Inferior parietal cortex (tissue), 1 donor: Measurements from ENCODE around the gene ORC6.
A peak's percentile ranks its signal among the peaks of the same experiment; 100 is the strongest.

Source experiments
- DNase-seq: peaks from one replicate; pipeline ENCODE4 v3.0.0-alpha.2; 2016; ENCODE audit errors: extremely low spot score

ORC6 gene

GRCh38 chr16:46701615-46702014 lies 12.2 kb downstream of the ORC6 start:
- no peak for DNase-seq

- no peak for DNase-seq
These were observed 12.6 kb downstream of the ORC6 start for GRCh38 chr16:46702030-46702429.

- no peak for DNase-seq
These were observed 17.2 kb downstream of the ORC6 start for GRCh38 chr16:46706642-46707041.

- DNase-seq: peak; percentile 19
These were observed 20.1 kb downstream of the ORC6 start for GRCh38 chr16:46709469-46710005.

- no peak for DNase-seq
These were observed 21.9 kb downstream of the ORC6 start for GRCh38 chr16:46711106-46712058.

GRCh38 chr16:46712911-46713310 lies 23.5 kb downstream of the ORC6 start:
- no peak for DNase-seq

GRCh38 chr16:46713634-46714033 lies 24.2 kb downstream of the ORC6 start:
- no peak for DNase-seq

- DNase-seq: no peak
These were observed 25.5 kb downstream of the ORC6 start for GRCh38 chr16:46714797-46715591.

- no peak for DNase-seq
These were observed 26.4 kb downstream of the ORC6 start for GRCh38 chr16:46715769-46716305.

GRCh38 chr16:46717692-46718091 lies 28.2 kb downstream of the ORC6 start:
- DNase-seq: no peak

GRCh38 chr16:46718214-46718613 lies 28.8 kb downstream of the ORC6 start:
- no peak for DNase-seq

- DNase-seq: no peak
These were observed 30.1 kb downstream of the ORC6 start for GRCh38 chr16:46719528-46719927.

- no peak for DNase-seq
These were observed 31.2 kb downstream of the ORC6 start for GRCh38 chr16:46720619-46721018.

- no peak for DNase-seq
These were observed 32.4 kb downstream of the ORC6 start for GRCh38 chr16:46721885-46722284.

- DNase-seq: no peak
These were observed 37.7 kb downstream of the ORC6 start for GRCh38 chr16:46727184-46727583.

GRCh38 chr16:46727630-46728029 lies 38.2 kb downstream of the ORC6 start:
- DNase-seq: no peak

GRCh38 chr16:46728806-46729205 lies 39.3 kb downstream of the ORC6 start:
- DNase-seq: no peak

- no peak for DNase-seq
These were observed 40.0 kb downstream of the ORC6 start for GRCh38 chr16:46729326-46729995.

GRCh38 chr16:46730126-46730525 lies 40.7 kb downstream of the ORC6 start:
- DNase-seq: no peak

GRCh38 chr16:46730801-46731690 lies 41.6 kb downstream of the ORC6 start:
- DNase-seq: no peak
